Measurements from ENCODE around the gene BBS9. TPM values are rescaled to one million over a fixed set of nuclear protein-coding genes. Genes with fewer than 3 reads are reported as not detected.

The BBS9 gene
- total RNA-seq, 1 experiment from 2014 or later: 4.7 TPM

- Mint-ChIP-seq H3K4me1 (ENCODE audit: low read depth, unreplicated experiment) (peaks cover 7% of the 10 kb centered on the region), H3K27me3 (ENCODE audit: insufficient read depth, unreplicated experiment) (peaks cover 5% of the 10 kb centered on the region), H3K36me3 (ENCODE audit: insufficient read depth, unreplicated experiment) (peaks cover 11% of the 10 kb centered on the region), H3K27ac (ENCODE audit: unreplicated experiment) (no peak overlapping the region), H3K9me3 (ENCODE audit: unreplicated experiment) (no peaks in the 10 kb centered on the region), H3K4me3 (ENCODE audit: unreplicated experiment) (peak overlapping the region; percentile 83)
- peak in 1 of 2 experiments; percentile 48 for DNase-seq
- ChIA-PET POLR2A (no interaction called here), CTCF (interaction anchor here (0.5 to 3.5 kb wide), 4 partner anchors 45 to 261 kb away, joined by 3 to 20 read pairs (median 8); partner anchors contain the start of gene NT5C3A)
- Histone ChIP-seq H3K4me1 (peaks cover 4% of the 10 kb centered on the region), H3K4me3 (ENCODE audit: low read depth, low read length) (peak overlapping the region; percentile 87), H3K27me3 (replicated peaks; ENCODE audit: control insufficient read depth, insufficient read depth, low read length) (no peaks in the 10 kb centered on the region; the same call in 1 of the 2 replicates), H3K9me3 (no peaks in the 10 kb centered on the region), H3K36me3 (ENCODE audit: control insufficient read depth, insufficient read depth, low read length) (no peaks in the 10 kb centered on the region)
- BruUV-seq (replicated peaks): no TSS peak
- peak; percentile 48 to 53 for TF ChIP-seq CTCF (IDR thresholded peaks at IDR 0.05; ENCODE audit: insufficient read depth in 1 of 2, low read depth in 1 of 2, low read length in 1 of 2, severe bottlenecking in 1 of 2, unreplicated experiment in 1 of 2)
- intact Hi-C loops (cut with micrococcal nuclease; ENCODE audit: unreplicated experiment): loop anchor here (1.0 to 10.0 kb wide), 6 partner anchors 45 to 342 kb away; partner anchors contain the start of genes FKBP9 and NT5C3A
Measured at GRCh38 chr7:33107136-33108066, 22.0 kb upstream of the BBS9 start.

GRCh38 chr7:33108554-33109004, 20.8 kb upstream of the BBS9 start:
- Histone ChIP-seq H3K4me1 (peaks cover 4% of the 10 kb centered on the region), H3K36me3 (ENCODE audit: control insufficient read depth, insufficient read depth, low read length) (no peaks in the 10 kb centered on the region), H3K27me3 (replicated peaks; ENCODE audit: control insufficient read depth, insufficient read depth, low read length) (no peaks in the 10 kb centered on the region; the same call in 1 of the 2 replicates), H3K4me3 (ENCODE audit: low read depth, low read length) (peak overlapping the region; percentile 87), H3K9me3 (no peaks in the 10 kb centered on the region)
- Mint-ChIP-seq H3K27me3 (ENCODE audit: insufficient read depth, unreplicated experiment) (peaks cover 8% of the 10 kb centered on the region), H3K36me3 (ENCODE audit: insufficient read depth, unreplicated experiment) (no peaks in the 10 kb centered on the region), H3K9me3 (ENCODE audit: unreplicated experiment) (no peaks in the 10 kb centered on the region), H3K27ac (ENCODE audit: unreplicated experiment) (peak overlapping the region; percentile 63), H3K4me1 (ENCODE audit: low read depth, unreplicated experiment) (peaks cover 7% of the 10 kb centered on the region), H3K4me3 (ENCODE audit: unreplicated experiment) (peak overlapping the region; percentile 83)
- intact Hi-C loops (cut with micrococcal nuclease; ENCODE audit: unreplicated experiment): loop anchor here (1.0 to 10.0 kb wide), 5 partner anchors 21 to 304 kb away; partner anchors contain the start of genes BBS9, FKBP9 and NT5C3A
- ChIA-PET POLR2A (no interaction called here), CTCF (interaction anchor here (0.5 to 3.5 kb wide), 6 partner anchors 20 to 1722 kb away, joined by 3 to 20 read pairs (median 3); partner anchors contain the start of gene NT5C3A)
- no peak for DNase-seq
- TF ChIP-seq CTCF (IDR thresholded peaks at IDR 0.05; ENCODE audit: insufficient read depth in 1 of 2, low read depth in 1 of 2, low read length in 1 of 2, severe bottlenecking in 1 of 2, unreplicated experiment in 1 of 2): no peak
- no TSS peak for BruUV-seq (replicated peaks)

GRCh38 chr7:33109005-33109757, 20.2 kb upstream of the BBS9 start, which contains the start of gene RP9:
Gene RP9 (minus strand): TSS chr7:33109404. CDS start chr7:33109372, 32 bp downstream.
- BruUV-seq (replicated peaks): no TSS peak
- H3K9me3 ChIP-seq: no peaks in the 10 kb centered on the region
- peak within 1 kb of the TSS; percentile 87 for H3K4me3 ChIP-seq (ENCODE audit: low read depth, low read length)
- ChIA-PET POLR2A (no interaction called here), CTCF (interaction anchor here (0.5 to 3.5 kb wide), 7 partner anchors 8 to 290 kb away, joined by 3 to 20 read pairs (median 3); partner anchors contain the start of gene NT5C3A)
- Mint-ChIP-seq H3K9me3 (ENCODE audit: unreplicated experiment) (no peaks in the 10 kb centered on the region), H3K4me3 (ENCODE audit: unreplicated experiment) (peak within 1 kb of the TSS; percentile 83), H3K36me3 (ENCODE audit: insufficient read depth, unreplicated experiment) (no peaks in the 10 kb centered on the region), H3K27ac (ENCODE audit: unreplicated experiment) (peak within 1 kb of the TSS; percentile 63), H3K27me3 (ENCODE audit: insufficient read depth, unreplicated experiment) (peaks cover 10% of the 10 kb centered on the region), H3K4me1 (ENCODE audit: low read depth, unreplicated experiment) (peaks cover 7% of the 10 kb centered on the region)
- TF ChIP-seq CTCF (IDR thresholded peaks at IDR 0.05; ENCODE audit: insufficient read depth in 1 of 2, low read depth in 1 of 2, low read length in 1 of 2, severe bottlenecking in 1 of 2, unreplicated experiment in 1 of 2): peak; percentile 61 to 65
- intact Hi-C loops (cut with micrococcal nuclease; ENCODE audit: unreplicated experiment): loop anchor here (1.0 to 10.0 kb wide), 5 partner anchors 20 to 304 kb away; partner anchors contain the start of genes BBS9, FKBP9 and NT5C3A
- H3K27me3 ChIP-seq (replicated peaks; ENCODE audit: control insufficient read depth, insufficient read depth, low read length): no peaks in the 10 kb centered on the region; the same call in 1 of the 2 replicates
- H3K36me3 ChIP-seq (ENCODE audit: control insufficient read depth, insufficient read depth, low read length): no peaks in the 10 kb centered on the region
- peak; percentile 84 to 91 for DNase-seq
- H3K4me1 ChIP-seq: peaks cover 4% of the 10 kb centered on the region
